Endothelial cell of umbilical vein (primary cell): ENCODE measurements around the gene HHIP. TPM values are rescaled to one million over a fixed set of nuclear protein-coding genes. Genes with fewer than 3 reads are reported as not detected.
A peak's percentile ranks its signal among the peaks of the same experiment; 100 is the strongest.

ENCODE experiments used
- BruUV-seq: library from RNA; stranded (reverse); fragments of 400-500 nt; replicated peaks from 2 replicates; lab custom pipeline; 2021; lab: Mats Ljungman, UMichigan
- CTCF ChIA-PET: fragments of 300-600, 350-600 bp; sonication (Branson Sonifier 250); formaldehyde crosslinking; loops from one replicate; lab custom pipeline; 2021; ENCODE audit warnings: antibody characterized with exemption, inconsistent platforms; lab: Charles Lee
- POLR2A ChIA-PET: fragments of 300-600, 350-600 bp; sonication (Branson Sonifier 250); formaldehyde crosslinking; loops from one replicate; lab custom pipeline; 2021; ENCODE audit warnings: antibody characterized with exemption, inconsistent platforms; lab: Charles Lee
- DNase-seq: peaks from one replicate; pipeline ENCODE4 v3.0.0-alpha.2; 2011; ENCODE audit warnings: low read depth, low spot score
- FAIRE-seq: peaks from 2 replicates; lab custom pipeline; 2011; peaks lifted over from hg19 to GRCh38; lab: Jason Lieb, UNC
- H2AFZ ChIP-seq: 2 replicates; pipeline ENCODE4 v1.6.0; 2012; ENCODE audit warnings: low read depth, low read length, control low read depth, inconsistent platforms
- H3K27ac ChIP-seq: 2 replicates; pipeline ENCODE4 v1.5.1; 2011; ENCODE audit warnings: low read depth, mild to moderate bottlenecking, control low read depth, low read length, moderate library complexity; ENCODE audit not compliant: insufficient read depth
- H3K27me3 ChIP-seq, 2 experiments: 2 replicates each; pipeline versions ENCODE4 v1.6.0 to v1.6.1; 2011; ENCODE audit warnings: low read length in 2 of 2, mixed read lengths in 1 of 2; ENCODE audit not compliant: control insufficient read depth in 2 of 2, insufficient read depth in 2 of 2
- H3K36me3 ChIP-seq, 2 experiments: 2 replicates in 1 of 2; 3 replicates in 1 of 2; pipeline ENCODE4 v1.5.1; 2011; ENCODE audit warnings: low read length in 2 of 2, mild to moderate bottlenecking in 1 of 2, moderate library complexity in 1 of 2; ENCODE audit not compliant: control insufficient read depth in 2 of 2, insufficient read depth in 2 of 2; ENCODE audit errors: extremely low read depth in 1 of 2
- H3K4me1 ChIP-seq: 3 replicates; pipeline ENCODE4 v1.5.1; 2011; ENCODE audit warnings: mild to moderate bottlenecking, low read length; ENCODE audit not compliant: control insufficient read depth, insufficient read depth; ENCODE audit errors: extremely low read depth
- H3K4me2 ChIP-seq: 2 replicates; pipeline ENCODE4 v1.6.1; 2011; ENCODE audit warnings: low read length, control low read depth, mixed read lengths; ENCODE audit not compliant: insufficient read depth
- H3K4me3 ChIP-seq, 3 experiments: fragments of 200-600 bp in 1 of 3; sonication (generic), shearing (Covaris generic) in 1 of 3; replicated peaks in 1 of 3; 2 replicates each; pipeline ENCODE4 v1.5.1; 2011 to 2016; ENCODE audit warnings: control low read depth in 3 of 3, low read length in 3 of 3, mild to moderate bottlenecking in 2 of 3, inconsistent platforms in 1 of 3, low read depth in 1 of 3, moderate library complexity in 1 of 3; ENCODE audit not compliant: insufficient read depth in 1 of 3
- H3K79me2 ChIP-seq: 2 replicates; pipeline ENCODE4 v1.6.0; 2012; ENCODE audit warnings: low read length, inconsistent platforms; ENCODE audit not compliant: control insufficient read depth, insufficient read depth
- H3K9ac ChIP-seq: replicated peaks from 2 replicates; pipeline ENCODE3; 2011; ENCODE audit warnings: low read length, control low read depth; ENCODE audit not compliant: insufficient read depth; ENCODE audit errors: extremely low read depth
- H3K9me1 ChIP-seq: replicated peaks from 3 replicates; pipeline ENCODE4 v1.6.0; 2011; ENCODE audit warnings: mild to moderate bottlenecking, low read length; ENCODE audit not compliant: control insufficient read depth, insufficient read depth; ENCODE audit errors: extremely low read depth
- H3K9me3 ChIP-seq: replicated peaks from 2 replicates; pipeline ENCODE4 v1.5.1; 2012; ENCODE audit warnings: low read length, inconsistent platforms; ENCODE audit not compliant: control insufficient read depth, insufficient read depth
- H4K20me1 ChIP-seq: replicated peaks from 2 replicates; pipeline ENCODE3; 2011; ENCODE audit warnings: mild to moderate bottlenecking, low read length; ENCODE audit not compliant: control insufficient read depth, insufficient read depth; ENCODE audit errors: extremely low read depth
- CTCF ChIP-seq, 2 donors: IDR thresholded peaks; 1 replicate in 1 of 2; 2 replicates in 1 of 2; pipeline ENCODE4 v1.5.1; 2011; ENCODE audit warnings: low read length in 2 of 2, mild to moderate bottlenecking in 2 of 2, moderate library complexity in 2 of 2, control low read depth in 1 of 2, inconsistent platforms in 1 of 2, low read depth in 1 of 2; ENCODE audit not compliant: insufficient read depth in 1 of 2; ENCODE audit errors: extremely low read depth in 1 of 2
- EZH2 ChIP-seq: IDR thresholded peaks from 2 replicates; pipeline ENCODE4 v1.6.1; 2012; ENCODE audit warnings: borderline replicate concordance, low read depth, mild to moderate bottlenecking, moderate library complexity, low read length, inconsistent platforms; ENCODE audit not compliant: severe bottlenecking
- FOS ChIP-seq: IDR thresholded peaks from 2 replicates; pipeline ENCODE4 v1.6.1; 2011; ENCODE audit warnings: mild to moderate bottlenecking, low read length, moderate library complexity, borderline replicate concordance; ENCODE audit not compliant: insufficient read depth
- GATA2 ChIP-seq: IDR thresholded peaks from 2 replicates; pipeline ENCODE4 v1.7.0; 2011; ENCODE audit warnings: low read depth, mild to moderate bottlenecking, moderate library complexity, mixed read lengths, low read length; ENCODE audit not compliant: insufficient read length, insufficient read depth
- JUN ChIP-seq: IDR thresholded peaks from 2 replicates; pipeline ENCODE4 v1.6.1; 2011; ENCODE audit warnings: borderline replicate concordance, low read depth; ENCODE audit not compliant: insufficient read length, insufficient read depth
- MAX ChIP-seq: IDR thresholded peaks from 2 replicates; pipeline ENCODE4 v1.6.1; 2011; ENCODE audit not compliant: insufficient read depth, insufficient read length
- MYC ChIP-seq: IDR thresholded peaks from one replicate; pipeline ENCODE4 v1.6.1; 2011; ENCODE audit warnings: mild to moderate bottlenecking, low read depth, low read length
- POLR2A ChIP-seq: IDR thresholded peaks from 2 replicates; pipeline ENCODE4 v1.6.1; 2012; ENCODE audit warnings: low read depth, mild to moderate bottlenecking, control low read depth, low read length
- POLR2AphosphoS5 ChIP-seq: IDR thresholded peaks from 2 replicates; pipeline ENCODE4 v1.6.1; 2012; ENCODE audit warnings: low read depth, mild to moderate bottlenecking, control low read depth, low read length, moderate library complexity; ENCODE audit not compliant: insufficient read depth
- dilution Hi-C: fragments of 300-500 bp; cut with MboI; formaldehyde crosslinking; loops from one replicate; pipeline ENCODE4 v1.15.0; 2019; ENCODE audit warnings: low sequenced_read_pairs; ENCODE audit not compliant: extremely low pct_ligation_motif_present
- intact Hi-C: fragments of 100-400 bp; cut with micrococcal nuclease; formaldehyde crosslinking; loops from one replicate; pipeline ENCODE4 v1.10.0; 2022
- polyA plus RNA-seq, 4 experiments: library from polyadenylated mRNA; depleted of rRNA in 3 of 4; stranded (reverse) in 3 of 4; unstranded in 1 of 4; fragments of >200 nt; gene quantifications; 2 replicates each; pipeline versions ENCODE4 v1.2.1 to v1.2.3, GENCODE V29; 2011 to 2012; ENCODE audit warnings: missing spikeins in 1 of 4
- total RNA-seq: library from RNA; stranded (reverse); gene quantifications from 2 replicates; pipeline ENCODE4 v1.2.3, GENCODE V29; 2021

Gene HHIP
- total and polyA plus RNA-seq, 2 donors (not counting 3 experiments of a cell fraction or from before 2014, with no cell fraction given): 239 to 971 TPM

- H3K4me3 ChIP-seq: no peak overlapping the region
- H3K4me1 ChIP-seq: no peaks in the 10 kb centered on the region
- no peak for TF ChIP-seq JUN
- TF ChIP-seq POLR2AphosphoS5: peak; percentile 19
- H3K4me2 ChIP-seq: no peak overlapping the region
- FAIRE-seq (no peak), DNase-seq (no peak)
- CTCF ChIA-PET: no interaction called here
- H3K36me3 ChIP-seq: peaks cover 21 to 67% of the 10 kb centered on the region in 2 experiments
- H3K9me1 ChIP-seq: no peaks in the 10 kb centered on the region
- intact Hi-C loops (loop anchor here (5.0 kb wide), 1 partner anchor 323 kb away; no protein-coding TSS in a partner anchor), dilution Hi-C loops (no loop called here)
- H3K27me3 ChIP-seq: no peaks in the 10 kb centered on the region
- POLR2A ChIA-PET: no interaction called here
- peaks cover 4% of the 10 kb centered on the region for H4K20me1 ChIP-seq
- BruUV-seq: no TSS peak
- H3K9me3 ChIP-seq: no peaks in the 10 kb centered on the region
- H2AFZ ChIP-seq: no peak overlapping the region
- no peak overlapping the region for H3K9ac ChIP-seq
- no peaks in the 10 kb centered on the region for H3K79me2 ChIP-seq
- H3K27ac ChIP-seq: no peak overlapping the region
Measured at GRCh38 chr4:144739511-144740033, 93.6 kb downstream of the HHIP start.

GRCh38 chr4:144740316-144740715 lies 94.4 kb downstream of the HHIP start:
- no peak overlapping the region for H3K9ac ChIP-seq
- FAIRE-seq: no peak
- TF ChIP-seq JUN (no peak), POLR2AphosphoS5 (no peak), CTCF (IDR thresholded peaks at IDR 0.05; ENCODE audit: extremely low read depth in 1 of 2, insufficient read depth in 1 of 2, low read depth in 1 of 2, low read length in 2 of 2) (no peak), MAX (no peak), FOS (no peak), EZH2 (no peak), MYC (no peak), POLR2A (no peak), GATA2 (no peak)
- dilution Hi-C loops (no loop called here), intact Hi-C loops (no loop called here)
- H2AFZ ChIP-seq: no peak overlapping the region
- H3K4me1 ChIP-seq: no peaks in the 10 kb centered on the region
- no peak overlapping the region for H3K4me2 ChIP-seq
- no peaks in the 10 kb centered on the region for H3K9me1 ChIP-seq
- H3K27ac ChIP-seq: no peak overlapping the region
- no peaks in the 10 kb centered on the region for H3K9me3 ChIP-seq
- no peaks in the 10 kb centered on the region for H3K79me2 ChIP-seq
- no peak for DNase-seq
- H3K4me3 ChIP-seq: no peak overlapping the region
- peaks cover 18 to 62% of the 10 kb centered on the region in 2 experiments for H3K36me3 ChIP-seq
- POLR2A ChIA-PET: no interaction called here
- H4K20me1 ChIP-seq: peaks cover 4% of the 10 kb centered on the region
- H3K27me3 ChIP-seq: no peaks in the 10 kb centered on the region
- TSS peak; percentile 4 for BruUV-seq
- CTCF ChIA-PET: no interaction called here
